DOHH2 (cell line): ENCODE measurements around the gene ARAP1.

Experiments
- EZH2phosphoT487 ChIP-seq: fragments of 200-600 bp; sonication (generic); IDR thresholded peaks from 2 replicates; pipeline ENCODE4 v1.6.1; 2017; ENCODE audit warnings: borderline replicate concordance, mild to moderate bottlenecking, antibody characterized with exemption, low read length, moderate library complexity, mixed read lengths
- TF ChIP-seq, protein P1 (sequence below): fragments of 200-600 bp; sonication (generic); IDR thresholded peaks from one replicate; pipeline ENCODE4 v1.5.1; 2014; ENCODE audit warnings: antibody characterized with exemption, mild to moderate bottlenecking, low read depth, low read length; ENCODE audit not compliant: poor library complexity, severe bottlenecking

DNA sequence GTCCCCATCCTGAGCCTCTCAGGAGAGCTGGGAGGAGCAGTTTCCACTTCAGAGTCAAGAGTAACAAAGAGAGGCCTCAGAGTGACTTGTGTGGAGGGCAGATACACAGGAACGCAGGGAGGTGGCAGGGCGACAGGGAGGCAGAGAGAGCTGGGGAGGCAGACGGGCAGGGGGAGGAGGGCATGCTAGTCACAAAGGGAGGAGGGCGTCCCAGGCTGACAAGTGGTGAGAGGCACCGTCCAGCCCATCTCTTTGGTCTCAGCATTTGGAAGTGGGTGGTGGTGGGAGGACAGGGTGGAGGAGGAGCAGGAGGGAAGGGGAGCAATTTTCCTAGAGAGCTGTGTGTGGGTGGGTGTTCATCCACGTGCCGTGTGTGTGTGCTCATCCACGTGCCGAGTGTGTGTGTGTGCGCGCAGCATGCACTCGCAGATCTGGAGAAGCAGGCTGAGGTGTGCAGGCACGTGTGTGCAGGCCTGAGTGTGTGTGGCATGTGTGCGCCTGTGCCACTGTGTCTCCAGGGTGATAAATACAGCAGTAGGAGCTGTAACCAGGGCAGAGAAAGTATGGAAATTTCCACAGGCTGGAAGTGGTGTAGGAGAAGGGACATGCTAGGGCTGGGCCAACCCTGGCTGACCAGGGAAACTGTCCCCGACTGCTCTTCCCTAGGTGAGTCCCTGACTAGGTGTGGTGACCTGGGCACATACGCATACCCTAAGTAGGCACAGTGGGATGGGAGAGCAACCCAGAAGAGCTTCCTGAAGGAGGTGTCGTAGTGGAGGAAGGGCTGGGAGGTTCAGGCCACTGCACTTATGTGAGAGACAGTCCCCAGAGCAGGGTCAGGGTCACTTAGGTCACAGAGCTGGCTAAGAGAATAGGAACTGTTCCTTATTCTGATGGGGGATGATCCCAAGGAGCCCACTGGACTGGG, 70.7 kb downstream of the ARAP1 start:
- TF ChIP-seq, protein P1, sequence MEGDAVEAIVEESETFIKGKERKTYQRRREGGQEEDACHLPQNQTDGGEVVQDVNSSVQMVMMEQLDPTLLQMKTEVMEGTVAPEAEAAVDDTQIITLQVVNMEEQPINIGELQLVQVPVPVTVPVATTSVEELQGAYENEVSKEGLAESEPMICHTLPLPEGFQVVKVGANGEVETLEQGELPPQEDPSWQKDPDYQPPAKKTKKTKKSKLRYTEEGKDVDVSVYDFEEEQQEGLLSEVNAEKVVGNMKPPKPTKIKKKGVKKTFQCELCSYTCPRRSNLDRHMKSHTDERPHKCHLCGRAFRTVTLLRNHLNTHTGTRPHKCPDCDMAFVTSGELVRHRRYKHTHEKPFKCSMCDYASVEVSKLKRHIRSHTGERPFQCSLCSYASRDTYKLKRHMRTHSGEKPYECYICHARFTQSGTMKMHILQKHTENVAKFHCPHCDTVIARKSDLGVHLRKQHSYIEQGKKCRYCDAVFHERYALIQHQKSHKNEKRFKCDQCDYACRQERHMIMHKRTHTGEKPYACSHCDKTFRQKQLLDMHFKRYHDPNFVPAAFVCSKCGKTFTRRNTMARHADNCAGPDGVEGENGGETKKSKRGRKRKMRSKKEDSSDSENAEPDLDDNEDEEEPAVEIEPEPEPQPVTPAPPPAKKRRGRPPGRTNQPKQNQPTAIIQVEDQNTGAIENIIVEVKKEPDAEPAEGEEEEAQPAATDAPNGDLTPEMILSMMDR, result no peak
- TF ChIP-seq EZH2phosphoT487, result no peak
